ENCODE data around the gene KCNIP4.

DNA sequence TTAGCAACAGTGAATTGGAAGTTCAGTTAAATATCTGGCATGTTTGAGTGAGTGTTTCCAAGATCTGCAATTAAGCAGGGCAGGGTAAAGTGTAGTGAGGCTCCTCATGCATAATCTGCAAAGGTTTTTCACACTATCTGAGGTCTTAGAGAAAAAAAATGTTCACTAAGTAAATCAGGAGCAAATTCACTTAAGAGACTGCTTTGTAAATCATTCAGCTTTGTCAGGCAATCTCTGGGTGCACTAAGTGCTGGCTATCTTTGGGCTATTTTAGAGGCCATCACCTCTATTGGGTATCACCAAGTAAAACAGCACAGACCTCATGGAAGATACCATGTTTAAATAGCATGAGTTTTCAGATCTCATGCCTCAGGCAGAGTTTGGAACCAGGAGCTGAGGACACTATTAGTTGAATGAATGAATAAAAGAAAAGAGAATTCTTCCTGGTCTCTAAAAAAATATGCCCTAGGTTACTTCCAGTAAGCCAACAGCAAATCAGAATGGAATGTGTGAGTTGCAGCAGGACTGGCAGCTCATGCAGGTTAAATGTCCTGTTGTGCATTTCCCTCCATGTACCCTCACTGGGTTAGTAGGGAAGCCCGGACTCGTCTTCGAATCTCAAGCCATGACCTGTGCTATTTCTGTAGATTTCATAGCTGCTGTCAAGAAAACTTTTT is 195.3 kb downstream of the KCNIP4 start:
- TF ChIP-seq JUND (IDR thresholded peaks at IDR 0.05; ENCODE audit: low read depth, low read length) (no peak), WRNIP1 (IDR thresholded peaks at IDR 0.05; ENCODE audit: borderline replicate concordance, low read depth, low read length) (no peak), CTCF (IDR thresholded peaks at IDR 0.05 in 2 of 3, conservative IDR thresholded peaks at IDR 0.05 in 1 of 3; ENCODE audit: control insufficient read depth in 2 of 3, extremely low read depth in 1 of 3, insufficient read depth in 1 of 3, low read depth in 3 of 3, low read length in 3 of 3) (no peak), ZNF207 (IDR thresholded peaks at IDR 0.05; ENCODE audit: borderline replicate concordance) (no peak), SRF (IDR thresholded peaks at IDR 0.05; ENCODE audit: low read depth in 2 of 2, low read length in 2 of 2) (no peak), CBX5 (IDR thresholded peaks at IDR 0.05; ENCODE audit: low read depth) (no peak), ATF3 (IDR thresholded peaks at IDR 0.05; ENCODE audit: borderline replicate concordance, extremely low read depth, low read depth, low read length) (no peak), EZH2 (IDR thresholded peaks at IDR 0.05; ENCODE audit: borderline replicate concordance, control insufficient read depth, low read depth, low read length) (no peak), FOS (IDR thresholded peaks at IDR 0.05; ENCODE audit: borderline replicate concordance, extremely low read depth, insufficient read length) (no peak)

All from GM12878 (cell line).